Measurements from ENCODE around the gene LCP1. TPM values are rescaled to one million over a fixed set of nuclear protein-coding genes. Genes with fewer than 3 reads are reported as not detected.

The LCP1 gene
- total RNA-seq, 3 donors from 2014 or later (not counting 1 experiment from before 2014, with no cell fraction given), result 1,088 to 1,116 (median 1,113) TPM

DNA sequence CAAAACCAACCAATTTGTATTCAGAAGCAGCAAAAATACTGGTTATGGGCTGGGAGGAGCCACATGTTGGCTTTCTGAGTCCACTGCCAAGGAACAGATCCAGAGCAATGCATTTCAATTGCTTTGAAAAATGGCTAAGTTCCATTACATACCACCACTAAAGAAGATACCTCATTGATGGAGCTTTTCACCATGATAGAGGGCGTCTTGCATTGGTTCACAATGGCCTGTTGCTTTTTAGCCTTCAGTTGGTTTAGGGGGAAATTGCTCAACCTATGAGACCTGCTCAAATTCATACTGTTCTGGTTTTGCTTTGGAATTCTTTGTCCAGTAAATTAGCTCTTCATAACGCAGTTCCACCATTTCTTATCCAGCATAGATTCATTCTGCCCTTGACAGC lies 55.9 kb downstream of the LCP1 start:
- no peaks in the 10 kb centered on the region for H3K27me3 ChIP-seq (ENCODE audit: control insufficient read depth, insufficient read depth, low read length)
- peaks cover 53% of the 10 kb centered on the region for H3K36me3 ChIP-seq (ENCODE audit: control insufficient read depth, insufficient read depth, low read length)
- H3K27ac ChIP-seq (ENCODE audit: low read length), result peak overlapping the region; percentile 21
- peak overlapping the region; percentile 88 to 90 for H3K27ac Mint-ChIP-seq
- H3K4me3 Mint-ChIP-seq, result no peak overlapping the region
- no peaks in the 10 kb centered on the region for H3K27me3 Mint-ChIP-seq (ENCODE audit: low read depth in 2 of 2)
- H3K9me3 ChIP-seq (ENCODE audit: control insufficient read depth, insufficient read depth, low read length), result no peaks in the 10 kb centered on the region
- TF ChIP-seq, protein P1, sequence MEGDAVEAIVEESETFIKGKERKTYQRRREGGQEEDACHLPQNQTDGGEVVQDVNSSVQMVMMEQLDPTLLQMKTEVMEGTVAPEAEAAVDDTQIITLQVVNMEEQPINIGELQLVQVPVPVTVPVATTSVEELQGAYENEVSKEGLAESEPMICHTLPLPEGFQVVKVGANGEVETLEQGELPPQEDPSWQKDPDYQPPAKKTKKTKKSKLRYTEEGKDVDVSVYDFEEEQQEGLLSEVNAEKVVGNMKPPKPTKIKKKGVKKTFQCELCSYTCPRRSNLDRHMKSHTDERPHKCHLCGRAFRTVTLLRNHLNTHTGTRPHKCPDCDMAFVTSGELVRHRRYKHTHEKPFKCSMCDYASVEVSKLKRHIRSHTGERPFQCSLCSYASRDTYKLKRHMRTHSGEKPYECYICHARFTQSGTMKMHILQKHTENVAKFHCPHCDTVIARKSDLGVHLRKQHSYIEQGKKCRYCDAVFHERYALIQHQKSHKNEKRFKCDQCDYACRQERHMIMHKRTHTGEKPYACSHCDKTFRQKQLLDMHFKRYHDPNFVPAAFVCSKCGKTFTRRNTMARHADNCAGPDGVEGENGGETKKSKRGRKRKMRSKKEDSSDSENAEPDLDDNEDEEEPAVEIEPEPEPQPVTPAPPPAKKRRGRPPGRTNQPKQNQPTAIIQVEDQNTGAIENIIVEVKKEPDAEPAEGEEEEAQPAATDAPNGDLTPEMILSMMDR (IDR thresholded peaks at IDR 0.05), result no peak
- peaks cover 9% of the 10 kb centered on the region for H3K4me1 ChIP-seq (ENCODE audit: control insufficient read depth, insufficient read depth, low read length)
- H3K9me3 Mint-ChIP-seq, result no peaks in the 10 kb centered on the region
- peaks cover 44 to 52% of the 10 kb centered on the region in 2 donors for H3K4me1 Mint-ChIP-seq
- intact Hi-C loops (cut with micrococcal nuclease), result loop anchor here (1.0 to 5.0 kb wide), 2 partner anchors 41 to 74 kb away; partner anchors contain the start of gene ZC3H13
- peaks cover 33% of the 10 kb centered on the region for H3K36me3 Mint-ChIP-seq
- 63% methylated on average over 1 of the region's 2 CpGs for WGBS (ENCODE audit: insufficient coverage)
- DNase-seq (peak in 1 of 2 donors; percentile 19), ATAC-seq (peak in 1 of 3 donors; percentile 5)
- no peak overlapping the region for H3K4me3 ChIP-seq (ENCODE audit: low read length)

DNA sequence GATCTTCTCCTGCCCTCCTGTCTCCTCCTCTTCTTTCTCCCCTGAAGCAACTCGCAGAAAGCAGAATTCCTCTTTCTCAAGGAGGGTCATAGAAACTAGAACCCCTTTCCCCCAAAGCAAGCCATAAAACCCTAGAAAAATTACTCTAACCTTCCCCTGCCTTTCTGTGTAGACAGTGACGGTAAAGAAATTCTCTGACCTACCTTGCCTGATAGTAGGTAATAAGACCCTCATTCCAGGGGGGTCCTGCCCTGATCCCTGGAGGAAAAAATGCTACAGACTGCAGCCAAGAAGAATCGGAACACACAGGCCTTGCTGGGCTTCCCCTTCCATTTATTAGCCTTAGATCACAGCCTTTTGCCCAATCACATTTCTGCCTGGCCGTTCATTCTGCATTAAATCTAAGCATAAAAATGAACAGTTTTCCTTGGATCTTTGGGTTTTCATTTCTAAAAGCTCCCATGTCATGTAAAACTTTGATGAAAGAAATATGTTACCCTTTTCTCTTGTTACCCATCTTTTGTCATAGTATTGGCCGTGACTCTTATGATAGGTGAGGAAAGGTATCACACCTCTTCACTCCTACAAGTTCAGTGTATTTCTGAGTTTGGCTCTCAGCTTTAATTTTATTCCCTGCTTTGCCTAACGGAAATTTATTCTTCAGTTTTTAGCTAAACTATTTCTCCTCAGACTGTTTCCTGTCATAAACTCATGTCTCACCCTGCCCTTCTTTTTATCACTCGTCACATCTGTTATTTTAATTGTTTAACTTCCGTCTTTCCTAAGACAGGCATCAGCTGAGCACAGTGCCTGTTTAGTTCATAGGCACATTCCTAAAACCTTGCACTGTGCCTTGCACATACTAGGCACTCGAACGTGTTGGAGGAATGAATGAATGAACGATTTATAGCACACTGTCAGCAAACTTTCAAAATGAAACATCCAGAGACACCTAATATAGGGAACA lies 56.7 kb downstream of the LCP1 start:
- Histone ChIP-seq H3K4me3 (ENCODE audit: low read length) (no peak overlapping the region), H3K27ac (ENCODE audit: low read length) (peak overlapping the region; percentile 55), H3K4me1 (ENCODE audit: control insufficient read depth, insufficient read depth, low read length) (peaks cover 9% of the 10 kb centered on the region), H3K9me3 (ENCODE audit: control insufficient read depth, insufficient read depth, low read length) (no peaks in the 10 kb centered on the region), H3K27me3 (ENCODE audit: control insufficient read depth, insufficient read depth, low read length) (no peaks in the 10 kb centered on the region), H3K36me3 (ENCODE audit: control insufficient read depth, insufficient read depth, low read length) (peaks cover 45% of the 10 kb centered on the region)
- ATAC-seq, result peak in 1 of 3 donors; percentile 28
- Mint-ChIP-seq H3K27ac (peak overlapping the region; percentile 88 to 90), H3K27me3 (ENCODE audit: low read depth in 2 of 2) (no peaks in the 10 kb centered on the region), H3K9me3 (no peaks in the 10 kb centered on the region), H3K4me1 (peaks cover 36 to 44% of the 10 kb centered on the region in 2 donors), H3K36me3 (peaks cover 25% of the 10 kb centered on the region), H3K4me3 (peak overlapping the region; percentile 45)
- TF ChIP-seq, protein P1 (IDR thresholded peaks at IDR 0.05), result no peak
- 35% methylated on average over 8 of the region's 11 CpGs for WGBS (ENCODE audit: insufficient coverage)
- DNase-seq, result peak in 1 of 2 donors; percentile 35
- intact Hi-C loops (cut with micrococcal nuclease), result loop anchor here (5.0 kb wide), 1 partner anchor 42 kb away; no protein-coding TSS in a partner anchor

DNA sequence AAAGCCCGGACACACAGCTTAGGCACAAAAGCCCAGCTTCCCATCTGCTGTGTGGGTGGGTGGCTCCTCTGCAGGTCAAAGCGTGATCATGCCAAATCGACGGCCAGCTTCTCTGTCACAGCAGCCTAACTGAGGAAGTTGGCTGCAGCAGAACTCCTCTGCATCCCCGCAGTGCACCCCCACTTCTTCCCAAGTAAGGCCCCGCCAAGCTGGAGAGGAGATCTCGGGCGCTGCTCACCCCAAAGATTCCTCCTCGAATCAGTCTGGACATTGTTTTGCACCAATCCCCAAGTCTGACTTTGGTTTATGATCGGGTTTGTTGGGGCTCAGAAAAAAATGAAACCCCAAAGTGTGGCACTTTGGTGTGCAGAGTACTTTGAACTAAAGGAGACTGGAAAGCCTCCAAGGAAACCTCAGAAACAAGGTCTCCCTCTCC lies 57.4 kb downstream of the LCP1 start:
- Mint-ChIP-seq H3K27me3 (ENCODE audit: low read depth in 2 of 2) (no peaks in the 10 kb centered on the region), H3K9me3 (no peaks in the 10 kb centered on the region), H3K4me1 (peaks cover 35 to 44% of the 10 kb centered on the region in 2 donors), H3K27ac (peak overlapping the region; percentile 88 to 90), H3K4me3 (no peak overlapping the region), H3K36me3 (peaks cover 18% of the 10 kb centered on the region)
- Histone ChIP-seq H3K36me3 (ENCODE audit: control insufficient read depth, insufficient read depth, low read length) (peaks cover 38% of the 10 kb centered on the region), H3K4me3 (ENCODE audit: low read length) (no peak overlapping the region), H3K27ac (ENCODE audit: low read length) (peak overlapping the region; percentile 55), H3K27me3 (ENCODE audit: control insufficient read depth, insufficient read depth, low read length) (no peaks in the 10 kb centered on the region), H3K4me1 (ENCODE audit: control insufficient read depth, insufficient read depth, low read length) (peaks cover 9% of the 10 kb centered on the region), H3K9me3 (ENCODE audit: control insufficient read depth, insufficient read depth, low read length) (no peaks in the 10 kb centered on the region)
- peak in 1 of 2 donors; percentile 38 for DNase-seq
- 15% methylated on average over 10 of the region's 10 CpGs for WGBS (ENCODE audit: insufficient coverage)
- peak in 2 of 3 donors; percentile 18 to 34 for ATAC-seq
- TF ChIP-seq, protein P1 (IDR thresholded peaks at IDR 0.05), result no peak
- intact Hi-C loops (cut with micrococcal nuclease), result no loop called here
